Erythroblast (primary cell): ENCODE data around the gene MRPL3.

Experiments
- GATA1 ChIP-seq: IDR thresholded peaks from 2 replicates; pipeline ENCODE4 v1.6.1; 2011; ENCODE audit warnings: low read depth, mild to moderate bottlenecking, control low read depth, low read length, moderate library complexity
- POLR2A ChIP-seq: IDR thresholded peaks from 2 replicates; pipeline ENCODE4 v1.6.1; 2011; ENCODE audit warnings: mild to moderate bottlenecking, low read length

DNA sequence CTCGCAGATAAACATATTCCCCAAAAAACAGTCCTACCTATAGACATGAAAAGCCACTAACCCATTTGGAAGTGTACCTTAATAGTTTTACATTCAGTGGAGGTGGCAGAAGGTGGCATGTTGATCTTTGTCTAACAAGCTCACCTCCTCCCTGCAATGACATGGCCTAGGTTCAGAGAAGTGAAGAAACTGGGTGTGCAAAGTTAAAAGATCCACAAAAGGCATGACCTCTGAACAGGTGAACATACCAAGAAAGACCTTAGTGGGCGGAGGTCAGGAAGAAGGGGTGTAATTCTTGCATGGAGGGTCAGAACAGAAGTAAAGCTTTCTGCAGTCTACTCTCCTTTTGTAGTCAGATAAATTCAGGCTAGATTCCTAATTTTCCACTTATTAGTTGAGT, 822 bp downstream of the MRPL3 start:
- TF ChIP-seq POLR2A = no peak
- no peak for TF ChIP-seq GATA1
